Measurements from ENCODE around the gene CRYBG1. TPM values are rescaled to one million over a fixed set of nuclear protein-coding genes. Genes with fewer than 3 reads are reported as not detected.

CRYBG1 gene
- total RNA-seq, 1 experiment from 2014 or later = 2.9 TPM

DNA sequence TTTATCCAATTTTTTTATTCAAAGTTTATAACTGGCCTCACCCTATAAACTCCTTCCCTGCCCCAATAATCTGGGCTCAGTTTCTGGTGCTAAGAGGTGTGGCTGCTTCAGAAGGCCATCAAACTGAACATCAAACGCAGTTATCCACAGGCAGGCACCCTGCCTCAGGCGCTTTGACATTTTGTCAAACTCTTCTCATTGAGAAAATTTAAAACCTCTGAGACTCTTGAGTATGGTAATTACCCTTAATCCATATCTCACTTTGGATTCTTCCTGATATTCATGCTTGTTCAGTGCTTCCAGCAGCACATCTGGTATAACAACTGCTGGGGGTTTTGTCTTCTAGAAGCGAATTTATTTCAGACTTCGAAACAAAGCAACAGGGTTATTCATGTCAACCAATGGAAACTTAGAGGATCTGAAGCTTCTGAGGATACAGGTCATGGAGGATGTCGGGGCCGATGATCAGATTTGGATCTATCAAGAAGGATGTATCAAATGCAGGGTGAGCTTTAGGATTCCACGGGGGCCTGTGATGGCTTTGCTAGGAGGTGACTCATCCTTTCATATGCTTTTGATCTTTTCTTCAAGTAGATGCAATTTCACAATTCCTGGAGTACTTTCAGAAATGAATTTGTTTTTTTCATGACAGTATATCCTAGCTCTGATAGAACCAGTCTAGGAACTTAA, 200.6 kb downstream of the CRYBG1 start:
- ChIA-PET POLR2A (ENCODE audit: low non-redundant PET) (no interaction called here), CTCF (no interaction called here)
- no peaks in the 10 kb centered on the region for H3K36me3 ChIP-seq (ENCODE audit: insufficient read depth, low read length, poor library complexity, severe bottlenecking)
- no peaks in the 10 kb centered on the region for H3K4me1 ChIP-seq (ENCODE audit: insufficient read depth, low read length, poor library complexity, severe bottlenecking)
- no TSS peak for BruUV-seq (replicated peaks)
- intact Hi-C loops (cut with micrococcal nuclease; ENCODE audit: unreplicated experiment) = no loop called here
- no peak overlapping the region for H3K27ac ChIP-seq (ENCODE audit: low read depth, low read length, poor library complexity, severe bottlenecking)
- no peak overlapping the region for H3K4me3 ChIP-seq (ENCODE audit: low read depth, low read length, poor library complexity, severe bottlenecking)
- TF ChIP-seq EZH2 (IDR thresholded peaks at IDR 0.05; ENCODE audit: borderline replicate concordance, low read depth, low read length, poor library complexity, severe bottlenecking) = no peak
- TF ChIP-seq, protein P1, sequence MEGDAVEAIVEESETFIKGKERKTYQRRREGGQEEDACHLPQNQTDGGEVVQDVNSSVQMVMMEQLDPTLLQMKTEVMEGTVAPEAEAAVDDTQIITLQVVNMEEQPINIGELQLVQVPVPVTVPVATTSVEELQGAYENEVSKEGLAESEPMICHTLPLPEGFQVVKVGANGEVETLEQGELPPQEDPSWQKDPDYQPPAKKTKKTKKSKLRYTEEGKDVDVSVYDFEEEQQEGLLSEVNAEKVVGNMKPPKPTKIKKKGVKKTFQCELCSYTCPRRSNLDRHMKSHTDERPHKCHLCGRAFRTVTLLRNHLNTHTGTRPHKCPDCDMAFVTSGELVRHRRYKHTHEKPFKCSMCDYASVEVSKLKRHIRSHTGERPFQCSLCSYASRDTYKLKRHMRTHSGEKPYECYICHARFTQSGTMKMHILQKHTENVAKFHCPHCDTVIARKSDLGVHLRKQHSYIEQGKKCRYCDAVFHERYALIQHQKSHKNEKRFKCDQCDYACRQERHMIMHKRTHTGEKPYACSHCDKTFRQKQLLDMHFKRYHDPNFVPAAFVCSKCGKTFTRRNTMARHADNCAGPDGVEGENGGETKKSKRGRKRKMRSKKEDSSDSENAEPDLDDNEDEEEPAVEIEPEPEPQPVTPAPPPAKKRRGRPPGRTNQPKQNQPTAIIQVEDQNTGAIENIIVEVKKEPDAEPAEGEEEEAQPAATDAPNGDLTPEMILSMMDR (conservative IDR thresholded peaks at IDR 0.05; ENCODE audit: low read depth, low read length) = no peak
- no peaks in the 10 kb centered on the region for H3K27me3 ChIP-seq (replicated peaks; ENCODE audit: insufficient read depth, low read depth, low read length, poor library complexity)
- DNase-seq (ENCODE audit: low spot score) = no peak
- no peaks in the 10 kb centered on the region for H3K9me3 ChIP-seq (ENCODE audit: low read depth, low read length, poor library complexity, severe bottlenecking)

DNA sequence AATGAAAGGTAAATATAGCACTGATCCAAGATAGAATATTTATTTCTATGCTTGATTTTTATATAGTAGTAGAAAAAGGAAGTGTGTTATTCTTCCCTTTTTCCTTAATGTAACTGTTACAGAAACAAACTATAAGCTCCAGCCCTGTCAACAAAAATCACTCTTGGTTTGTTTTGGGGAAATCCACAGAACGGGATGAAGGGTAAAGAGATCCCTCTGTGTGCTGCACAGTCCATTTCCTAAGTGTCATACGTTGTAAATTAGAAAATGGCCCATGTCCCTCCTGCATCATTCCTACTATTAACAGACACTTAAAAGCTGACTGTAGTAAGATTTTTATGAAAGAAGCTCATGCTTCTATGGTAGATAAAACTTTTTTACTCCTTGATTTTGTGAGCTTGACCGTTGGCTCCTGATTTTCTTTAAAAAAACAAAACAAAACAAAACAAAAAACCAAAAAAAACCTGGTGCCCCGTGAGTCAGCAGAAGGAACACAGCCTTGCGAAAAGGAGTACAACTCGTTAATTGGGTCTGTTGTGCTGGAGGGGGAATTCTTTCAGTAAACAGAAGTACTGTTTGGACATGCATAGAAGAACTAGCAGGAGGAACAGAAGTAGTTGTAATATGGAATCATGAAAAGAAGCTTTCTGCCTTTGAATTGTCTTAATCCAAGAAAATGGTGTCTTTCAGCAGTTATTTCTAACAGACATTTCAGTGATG, 201.3 kb downstream of the CRYBG1 start:
- intact Hi-C loops (cut with micrococcal nuclease; ENCODE audit: unreplicated experiment) = no loop called here
- H3K36me3 ChIP-seq (ENCODE audit: insufficient read depth, low read length, poor library complexity, severe bottlenecking) = no peaks in the 10 kb centered on the region
- BruUV-seq (replicated peaks) = no TSS peak
- ChIA-PET CTCF (no interaction called here), POLR2A (ENCODE audit: low non-redundant PET) (no interaction called here)
- TF ChIP-seq, protein P1 (conservative IDR thresholded peaks at IDR 0.05; ENCODE audit: low read depth, low read length) = no peak
- no peak for TF ChIP-seq EZH2 (IDR thresholded peaks at IDR 0.05; ENCODE audit: borderline replicate concordance, low read depth, low read length, poor library complexity, severe bottlenecking)
- no peaks in the 10 kb centered on the region for H3K4me1 ChIP-seq (ENCODE audit: insufficient read depth, low read length, poor library complexity, severe bottlenecking)
- no peaks in the 10 kb centered on the region for H3K27me3 ChIP-seq (replicated peaks; ENCODE audit: insufficient read depth, low read depth, low read length, poor library complexity)
- H3K27ac ChIP-seq (ENCODE audit: low read depth, low read length, poor library complexity, severe bottlenecking) = no peak overlapping the region
- no peak overlapping the region for H3K4me3 ChIP-seq (ENCODE audit: low read depth, low read length, poor library complexity, severe bottlenecking)
- no peak for DNase-seq (ENCODE audit: low spot score)
- H3K9me3 ChIP-seq (ENCODE audit: low read depth, low read length, poor library complexity, severe bottlenecking) = no peaks in the 10 kb centered on the region

DNA sequence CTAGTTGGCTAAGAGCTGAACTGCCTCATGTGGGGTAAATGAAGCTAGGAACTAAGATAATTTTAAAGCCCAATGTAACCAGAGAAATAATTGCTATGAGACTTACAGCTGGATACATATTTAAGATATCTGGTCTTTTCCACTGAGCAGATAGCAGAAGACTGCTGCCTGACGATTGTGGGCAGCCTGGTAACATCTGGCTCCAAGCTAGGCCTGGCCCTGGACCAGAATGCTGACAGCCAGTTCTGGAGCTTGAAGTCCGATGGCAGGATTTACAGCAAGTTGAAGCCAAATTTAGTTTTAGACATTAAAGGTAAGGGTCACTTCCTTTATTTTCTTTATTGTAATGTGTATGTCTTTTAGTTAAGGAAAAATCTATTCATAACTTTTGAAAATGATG, 203.1 kb downstream of the CRYBG1 start:
- no peaks in the 10 kb centered on the region for H3K36me3 ChIP-seq (ENCODE audit: insufficient read depth, low read length, poor library complexity, severe bottlenecking)
- TF ChIP-seq, protein P1 (conservative IDR thresholded peaks at IDR 0.05; ENCODE audit: low read depth, low read length) = no peak
- TF ChIP-seq EZH2 (IDR thresholded peaks at IDR 0.05; ENCODE audit: borderline replicate concordance, low read depth, low read length, poor library complexity, severe bottlenecking) = no peak
- no TSS peak for BruUV-seq (replicated peaks)
- intact Hi-C loops (cut with micrococcal nuclease; ENCODE audit: unreplicated experiment) = loop anchor here (2.0 kb wide), 1 partner anchor 225 kb away; no protein-coding TSS in a partner anchor
- ChIA-PET CTCF (no interaction called here), POLR2A (ENCODE audit: low non-redundant PET) (no interaction called here)
- no peak overlapping the region for H3K4me3 ChIP-seq (ENCODE audit: low read depth, low read length, poor library complexity, severe bottlenecking)
- no peak for DNase-seq (ENCODE audit: low spot score)
- H3K4me1 ChIP-seq (ENCODE audit: insufficient read depth, low read length, poor library complexity, severe bottlenecking) = no peaks in the 10 kb centered on the region
- H3K27me3 ChIP-seq (replicated peaks; ENCODE audit: insufficient read depth, low read depth, low read length, poor library complexity) = no peaks in the 10 kb centered on the region
- H3K27ac ChIP-seq (ENCODE audit: low read depth, low read length, poor library complexity, severe bottlenecking) = no peak overlapping the region
- no peaks in the 10 kb centered on the region for H3K9me3 ChIP-seq (ENCODE audit: low read depth, low read length, poor library complexity, severe bottlenecking)

All from A673 (cell line).